Right atrium auricular region (tissue), 2 donors: Measurements from ENCODE around the gene TEX38. TPM values are rescaled to one million over a fixed set of nuclear protein-coding genes. Genes with fewer than 3 reads are reported as not detected.

Experiments
- DNase-seq: peaks from one replicate; pipeline ENCODE4 v3.0.0-alpha.2; 2019; ENCODE audit warnings: low spot score
- H3K27ac ChIP-seq, 2 donors: fragments of 200-600 bp; sonication (generic); 1 replicate in 1 of 2; 2 replicates in 1 of 2; pipeline ENCODE4 v1.5.1; 2016 to 2019
- H3K27me3 ChIP-seq, 2 donors: fragments of 200-600 bp; sonication (generic); one replicate each; pipeline versions ENCODE4 v1.5.1 to v1.6.0; 2017 to 2019
- H3K36me3 ChIP-seq: fragments of 200-600 bp; sonication (generic); one replicate; pipeline ENCODE4 v1.5.1; 2016
- H3K4me1 ChIP-seq, 2 donors: fragments of 200-600 bp; sonication (generic); one replicate each; pipeline versions ENCODE4 v1.5.1 to v1.6.0; 2017 to 2019
- H3K4me3 ChIP-seq, 2 donors: fragments of 200-600 bp; sonication (generic); 1 replicate in 1 of 2; 2 replicates in 1 of 2; pipeline ENCODE4 v1.5.1; 2017 to 2019; ENCODE audit warnings: mild to moderate bottlenecking in 1 of 2, moderate library complexity in 1 of 2
- H3K9me3 ChIP-seq, 2 donors: fragments of 200-600 bp; sonication (generic); one replicate each; pipeline ENCODE4 v1.5.1; 2019
- total RNA-seq, 2 donors: library from RNA; depleted of rRNA; stranded (reverse); fragments of >200 nt; gene quantifications; one replicate each; pipeline ENCODE4 v1.1.0, GENCODE V29; 2016
- TF ChIP-seq, protein P1 (sequence below), 2 donors: fragments of 200-600 bp; sonication (generic); IDR thresholded peaks; one replicate each; pipeline ENCODE4 v1.5.1; 2019; ENCODE audit warnings: antibody characterized with exemption in 2 of 2

Gene TEX38
- total RNA-seq, 2 donors from 2014 or later, result not detected

DNA sequence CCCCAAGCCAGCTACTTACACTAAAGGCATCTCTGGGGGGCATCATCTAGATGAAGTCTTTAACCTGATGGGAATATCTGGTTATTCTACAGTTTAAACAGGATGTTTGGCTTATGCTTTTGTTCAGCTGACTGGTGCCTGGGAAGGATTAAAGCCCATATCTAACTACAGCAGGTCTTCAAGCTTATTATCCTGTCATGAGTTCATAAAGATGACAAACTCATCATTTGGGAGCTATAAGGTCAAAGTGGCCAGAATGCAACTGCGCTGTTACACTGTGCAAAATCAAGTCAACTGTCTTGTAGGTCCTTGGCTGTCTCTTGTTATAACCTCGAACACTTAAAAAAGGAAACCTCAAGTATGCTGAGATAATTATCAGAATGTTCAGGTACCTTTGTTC is 36.4 kb upstream of the TEX38 start:
- Histone ChIP-seq H3K36me3 (peaks cover 50% of the 10 kb centered on the region), H3K9me3 (no peaks in the 10 kb centered on the region), H3K27me3 (no peaks in the 10 kb centered on the region), H3K27ac (no peak overlapping the region), H3K4me1 (peaks cover 0 to 18% of the 10 kb centered on the region in 2 donors), H3K4me3 (no peak overlapping the region)
- TF ChIP-seq, protein P1, sequence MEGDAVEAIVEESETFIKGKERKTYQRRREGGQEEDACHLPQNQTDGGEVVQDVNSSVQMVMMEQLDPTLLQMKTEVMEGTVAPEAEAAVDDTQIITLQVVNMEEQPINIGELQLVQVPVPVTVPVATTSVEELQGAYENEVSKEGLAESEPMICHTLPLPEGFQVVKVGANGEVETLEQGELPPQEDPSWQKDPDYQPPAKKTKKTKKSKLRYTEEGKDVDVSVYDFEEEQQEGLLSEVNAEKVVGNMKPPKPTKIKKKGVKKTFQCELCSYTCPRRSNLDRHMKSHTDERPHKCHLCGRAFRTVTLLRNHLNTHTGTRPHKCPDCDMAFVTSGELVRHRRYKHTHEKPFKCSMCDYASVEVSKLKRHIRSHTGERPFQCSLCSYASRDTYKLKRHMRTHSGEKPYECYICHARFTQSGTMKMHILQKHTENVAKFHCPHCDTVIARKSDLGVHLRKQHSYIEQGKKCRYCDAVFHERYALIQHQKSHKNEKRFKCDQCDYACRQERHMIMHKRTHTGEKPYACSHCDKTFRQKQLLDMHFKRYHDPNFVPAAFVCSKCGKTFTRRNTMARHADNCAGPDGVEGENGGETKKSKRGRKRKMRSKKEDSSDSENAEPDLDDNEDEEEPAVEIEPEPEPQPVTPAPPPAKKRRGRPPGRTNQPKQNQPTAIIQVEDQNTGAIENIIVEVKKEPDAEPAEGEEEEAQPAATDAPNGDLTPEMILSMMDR (IDR thresholded peaks at IDR 0.05), result no peak
- no peak for DNase-seq

DNA sequence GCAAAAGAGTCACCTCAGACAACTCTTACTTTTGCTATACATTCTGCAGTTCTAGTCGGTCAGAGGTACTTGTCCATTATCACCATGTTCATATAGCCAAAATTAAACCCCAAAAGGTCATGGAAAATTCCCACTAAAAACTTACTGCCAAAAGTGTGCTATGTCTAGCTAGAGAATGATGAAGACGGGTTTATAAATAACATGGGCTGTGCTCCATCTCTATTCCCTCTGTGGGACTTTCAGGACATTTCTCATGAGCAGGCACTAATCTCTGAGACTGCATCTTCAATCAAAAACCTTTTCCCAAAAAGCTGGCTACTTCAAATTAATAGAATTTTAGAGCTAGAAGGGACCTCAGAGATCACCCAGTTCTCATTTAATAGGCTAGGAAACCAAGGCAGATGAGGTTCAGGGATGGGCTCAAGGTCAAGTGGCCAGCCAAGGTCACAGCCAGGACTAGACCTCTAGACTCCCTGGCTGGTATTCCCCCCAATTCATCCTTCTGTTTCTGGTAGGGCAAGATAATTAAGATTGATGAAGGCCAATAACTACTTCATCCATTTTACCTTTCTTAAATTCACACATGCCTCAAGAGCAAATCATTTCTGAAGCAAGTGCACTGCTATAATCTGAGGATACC is 34.1 kb upstream of the TEX38 start:
- H3K4me3 ChIP-seq, result no peak overlapping the region
- DNase-seq, result no peak
- peaks cover 0 to 18% of the 10 kb centered on the region in 2 donors for H3K4me1 ChIP-seq
- H3K36me3 ChIP-seq, result peaks cover 48% of the 10 kb centered on the region
- TF ChIP-seq, protein P1 (IDR thresholded peaks at IDR 0.05), result no peak
- no peaks in the 10 kb centered on the region for H3K9me3 ChIP-seq
- H3K27ac ChIP-seq, result peak overlapping the region; percentile 56 to 83
- H3K27me3 ChIP-seq, result no peaks in the 10 kb centered on the region

GRCh38 chr1:46638921-46639320 is 32.7 kb upstream of the TEX38 start:
- H3K4me1 ChIP-seq, result peaks cover 0 to 28% of the 10 kb centered on the region in 2 donors
- peaks cover 42% of the 10 kb centered on the region for H3K36me3 ChIP-seq
- no peaks in the 10 kb centered on the region for H3K27me3 ChIP-seq
- no peak overlapping the region for H3K4me3 ChIP-seq
- H3K9me3 ChIP-seq, result no peaks in the 10 kb centered on the region
- DNase-seq, result no peak
- H3K27ac ChIP-seq, result peak overlapping the region in 1 of 2 donors; percentile 83
- TF ChIP-seq, protein P1 (IDR thresholded peaks at IDR 0.05), result no peak

DNA sequence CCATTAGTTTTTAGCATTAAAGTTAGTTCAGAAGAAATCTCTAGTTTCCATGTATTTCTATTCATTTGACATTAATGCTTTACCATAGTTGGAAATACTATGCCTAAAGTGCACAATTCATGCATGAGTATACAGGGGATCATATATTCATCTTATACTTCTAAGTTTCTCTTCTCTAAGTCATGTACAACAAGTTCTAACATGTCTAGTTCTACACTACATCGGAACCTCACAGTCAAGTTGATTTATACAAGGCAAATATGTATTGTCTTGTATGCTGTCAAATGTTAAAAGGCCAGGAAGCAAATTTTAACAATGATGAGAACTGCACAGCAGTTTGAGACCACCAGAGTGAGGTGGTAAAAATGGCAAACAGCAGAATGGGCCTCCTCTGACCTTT is 32.1 kb upstream of the TEX38 start:
- Histone ChIP-seq H3K9me3 (no peaks in the 10 kb centered on the region), H3K27me3 (no peaks in the 10 kb centered on the region), H3K4me3 (no peak overlapping the region), H3K36me3 (peaks cover 36% of the 10 kb centered on the region), H3K27ac (no peak overlapping the region), H3K4me1 (peaks cover 0 to 28% of the 10 kb centered on the region in 2 donors)
- TF ChIP-seq, protein P1 (IDR thresholded peaks at IDR 0.05), result no peak
- DNase-seq, result no peak

DNA sequence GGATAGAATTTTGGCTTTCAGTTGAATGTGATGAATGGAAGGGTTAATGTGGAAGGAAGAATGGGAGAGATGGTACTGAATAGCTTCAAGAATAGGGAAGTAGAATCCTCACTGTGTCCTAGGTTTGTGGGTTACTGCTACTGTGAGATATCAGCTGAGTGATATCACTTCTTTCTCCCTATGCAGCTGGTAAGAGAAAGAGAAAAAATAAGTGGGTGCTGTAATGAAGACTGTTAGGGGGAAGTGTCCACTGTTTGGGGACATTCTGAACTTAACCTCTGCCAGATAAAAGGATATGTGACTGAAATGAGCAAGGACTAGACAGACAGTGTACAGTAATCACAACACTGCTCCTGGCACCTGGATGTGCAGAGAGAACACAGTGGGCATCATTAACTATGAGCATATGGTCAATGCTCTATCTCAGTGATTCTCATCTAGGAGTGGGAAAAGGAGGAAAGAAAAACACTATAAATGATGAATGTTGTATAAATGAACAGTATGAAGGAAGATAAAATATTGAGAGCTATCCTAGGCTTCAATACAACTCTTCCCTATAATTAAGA is 29.5 kb upstream of the TEX38 start:
- TF ChIP-seq, protein P1 (IDR thresholded peaks at IDR 0.05), result no peak
- no peak overlapping the region for H3K27ac ChIP-seq
- H3K36me3 ChIP-seq, result peaks cover 21% of the 10 kb centered on the region
- H3K4me3 ChIP-seq, result no peak overlapping the region
- peaks cover 0 to 22% of the 10 kb centered on the region in 2 donors for H3K4me1 ChIP-seq
- H3K9me3 ChIP-seq, result no peaks in the 10 kb centered on the region
- no peaks in the 10 kb centered on the region for H3K27me3 ChIP-seq
- no peak for DNase-seq
